ENCODE measurements around the gene ANKRD50. TPM values are rescaled to one million over a fixed set of nuclear protein-coding genes. Genes with fewer than 3 reads are reported as not detected.

Gene ANKRD50
- total RNA-seq, 2 donors from 2014 or later: 21.1 to 23.1 TPM

DNA sequence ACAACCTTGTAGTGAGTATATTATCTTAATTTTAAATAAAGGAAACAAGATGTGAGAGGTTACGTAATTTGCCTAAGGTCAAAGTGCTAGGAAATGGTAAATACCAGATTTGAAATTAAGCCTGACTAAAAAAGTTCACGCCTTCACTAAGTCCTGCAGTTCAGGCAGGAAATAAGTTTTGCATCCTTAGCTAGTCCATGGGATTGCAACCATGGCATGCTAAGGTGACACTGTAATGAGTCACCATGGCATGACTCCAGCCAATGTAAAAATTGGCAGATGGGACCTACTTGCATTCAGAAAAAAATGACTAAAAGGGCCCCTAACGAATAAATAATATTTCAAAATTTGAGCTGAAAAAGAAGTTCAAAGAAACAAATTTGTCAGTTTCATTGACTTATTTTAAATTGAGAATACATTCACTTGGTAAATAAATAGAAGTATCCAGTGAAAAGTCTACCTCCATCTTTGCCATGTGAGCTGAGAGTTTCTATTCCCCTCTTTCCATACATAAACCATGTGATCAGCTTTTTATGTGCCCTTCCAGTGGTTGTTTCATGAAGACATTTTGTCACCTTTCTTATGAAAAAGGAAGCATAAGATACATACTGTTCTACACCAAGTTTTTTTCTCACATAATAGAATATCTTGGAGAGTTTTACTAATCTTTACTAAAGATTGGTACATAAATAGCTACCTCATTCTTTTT, 72.4 kb downstream of the ANKRD50 start:
- Histone ChIP-seq H3K4me3 (ENCODE audit: low read length) (no peak overlapping the region), H3K27me3 (ENCODE audit: control insufficient read depth, insufficient read depth, low read length, poor library complexity, severe bottlenecking) (no peaks in the 10 kb centered on the region), H3K9me3 (ENCODE audit: control insufficient read depth, low read length) (no peaks in the 10 kb centered on the region), H3K9ac (ENCODE audit: extremely low read depth, low read length, poor library complexity, severe bottlenecking) (no peak overlapping the region), H3K4me1 (ENCODE audit: control insufficient read depth, insufficient read depth, low read length) (no peaks in the 10 kb centered on the region), H3K27ac (ENCODE audit: low read depth, low read length) (no peak overlapping the region), H3K36me3 (ENCODE audit: control insufficient read depth, insufficient read depth, low read length) (no peaks in the 10 kb centered on the region)
- no peak overlapping the region for H3K27ac Mint-ChIP-seq
- H3K9me3 Mint-ChIP-seq: peaks cover 4% of the 10 kb centered on the region
- peaks cover 22% of the 10 kb centered on the region for H3K4me1 Mint-ChIP-seq
- peaks cover 3% of the 10 kb centered on the region for H3K36me3 Mint-ChIP-seq (ENCODE audit: low read depth)
- TF ChIP-seq, protein P1, sequence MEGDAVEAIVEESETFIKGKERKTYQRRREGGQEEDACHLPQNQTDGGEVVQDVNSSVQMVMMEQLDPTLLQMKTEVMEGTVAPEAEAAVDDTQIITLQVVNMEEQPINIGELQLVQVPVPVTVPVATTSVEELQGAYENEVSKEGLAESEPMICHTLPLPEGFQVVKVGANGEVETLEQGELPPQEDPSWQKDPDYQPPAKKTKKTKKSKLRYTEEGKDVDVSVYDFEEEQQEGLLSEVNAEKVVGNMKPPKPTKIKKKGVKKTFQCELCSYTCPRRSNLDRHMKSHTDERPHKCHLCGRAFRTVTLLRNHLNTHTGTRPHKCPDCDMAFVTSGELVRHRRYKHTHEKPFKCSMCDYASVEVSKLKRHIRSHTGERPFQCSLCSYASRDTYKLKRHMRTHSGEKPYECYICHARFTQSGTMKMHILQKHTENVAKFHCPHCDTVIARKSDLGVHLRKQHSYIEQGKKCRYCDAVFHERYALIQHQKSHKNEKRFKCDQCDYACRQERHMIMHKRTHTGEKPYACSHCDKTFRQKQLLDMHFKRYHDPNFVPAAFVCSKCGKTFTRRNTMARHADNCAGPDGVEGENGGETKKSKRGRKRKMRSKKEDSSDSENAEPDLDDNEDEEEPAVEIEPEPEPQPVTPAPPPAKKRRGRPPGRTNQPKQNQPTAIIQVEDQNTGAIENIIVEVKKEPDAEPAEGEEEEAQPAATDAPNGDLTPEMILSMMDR (conservative IDR thresholded peaks at IDR 0.05): no peak
- no peak for DNase-seq
- WGBS, 2 experiments (ENCODE audit: insufficient coverage in 1 of 2, insufficient read length in 1 of 2): 93 to 100% methylated on average over 2 to 3 of the region's 3 CpGs
- H3K27me3 Mint-ChIP-seq (ENCODE audit: insufficient read depth): peaks cover 8% of the 10 kb centered on the region
- no peak overlapping the region for H3K4me3 Mint-ChIP-seq

DNA sequence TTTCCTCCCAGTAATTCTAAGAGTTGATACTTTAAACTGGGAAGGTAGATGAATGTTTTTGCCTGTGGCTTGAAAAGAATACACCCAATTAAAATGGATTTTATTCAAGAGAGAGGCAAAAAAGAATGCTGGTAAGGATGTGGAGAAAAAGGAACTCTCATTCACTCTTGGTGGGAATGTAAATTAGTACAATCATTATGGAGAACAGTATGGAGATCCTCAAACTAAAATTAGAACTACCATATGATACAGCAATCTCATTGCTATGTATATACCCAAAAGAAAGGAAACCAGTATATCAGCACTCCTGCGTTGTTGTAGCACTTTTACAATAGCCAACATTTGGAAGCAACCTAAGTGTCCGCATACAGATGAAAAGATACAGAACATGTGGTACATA, 75.2 kb downstream of the ANKRD50 start:
- H3K9ac ChIP-seq (ENCODE audit: extremely low read depth, low read length, poor library complexity, severe bottlenecking): no peak overlapping the region
- peaks cover 8% of the 10 kb centered on the region for H3K27me3 Mint-ChIP-seq (ENCODE audit: insufficient read depth)
- no peak overlapping the region for H3K27ac Mint-ChIP-seq
- H3K9me3 Mint-ChIP-seq: peaks cover 4% of the 10 kb centered on the region
- no peak overlapping the region for H3K27ac ChIP-seq (ENCODE audit: low read depth, low read length)
- H3K4me3 ChIP-seq (ENCODE audit: low read length): no peak overlapping the region
- H3K9me3 ChIP-seq (ENCODE audit: control insufficient read depth, low read length): no peaks in the 10 kb centered on the region
- no peaks in the 10 kb centered on the region for H3K36me3 ChIP-seq (ENCODE audit: control insufficient read depth, insufficient read depth, low read length)
- no peak for DNase-seq
- no peaks in the 10 kb centered on the region for H3K27me3 ChIP-seq (ENCODE audit: control insufficient read depth, insufficient read depth, low read length, poor library complexity, severe bottlenecking)
- peaks cover 17% of the 10 kb centered on the region for H3K4me1 ChIP-seq (ENCODE audit: control insufficient read depth, insufficient read depth, low read length)
- TF ChIP-seq, protein P1 (conservative IDR thresholded peaks at IDR 0.05): no peak
- H3K4me3 Mint-ChIP-seq: no peak overlapping the region
- H3K4me1 Mint-ChIP-seq: peaks cover 36% of the 10 kb centered on the region
- peaks cover 3% of the 10 kb centered on the region for H3K36me3 Mint-ChIP-seq (ENCODE audit: low read depth)
- 74 to 100% methylated on average over 1 to 2 of the region's 2 CpGs for WGBS, 2 experiments (ENCODE audit: insufficient coverage in 1 of 2, insufficient read length in 1 of 2)

DNA sequence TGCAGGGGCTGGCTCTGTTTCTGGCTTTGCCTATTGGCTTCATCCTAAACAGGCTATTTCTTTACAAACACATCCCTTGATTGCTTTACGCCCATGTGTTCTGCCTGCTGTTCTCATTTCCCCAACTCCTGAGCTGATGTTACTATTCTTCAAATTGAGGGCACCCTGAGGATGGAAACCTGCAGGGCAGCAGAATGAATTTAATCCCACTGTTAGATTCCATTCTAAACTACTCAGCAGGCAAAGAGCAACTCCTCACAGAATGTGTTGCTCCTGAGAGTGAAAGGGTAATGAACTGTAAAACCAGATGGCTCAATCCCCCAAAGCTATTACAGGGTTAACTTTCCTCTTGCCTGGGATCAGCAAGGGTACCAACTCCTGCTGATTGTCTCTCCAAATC, 75.7 kb downstream of the ANKRD50 start:
- no peak overlapping the region for H3K4me3 Mint-ChIP-seq
- peaks cover 7% of the 10 kb centered on the region for H3K27me3 Mint-ChIP-seq (ENCODE audit: insufficient read depth)
- WGBS, 2 experiments (ENCODE audit: insufficient coverage in 1 of 2, insufficient read length in 1 of 2): 0% methylated on average over 1 of the region's 1 CpG; no CpG with 5 or more reads in 1 of the 2 experiments
- H3K27ac ChIP-seq (ENCODE audit: low read depth, low read length): no peak overlapping the region
- H3K4me3 ChIP-seq (ENCODE audit: low read length): no peak overlapping the region
- no peaks in the 10 kb centered on the region for H3K9me3 ChIP-seq (ENCODE audit: control insufficient read depth, low read length)
- peaks cover 4% of the 10 kb centered on the region for H3K9me3 Mint-ChIP-seq
- H3K27ac Mint-ChIP-seq: peak overlapping the region; percentile 65
- H3K4me1 Mint-ChIP-seq: peaks cover 39% of the 10 kb centered on the region
- peak; percentile 86 for DNase-seq
- H3K4me1 ChIP-seq (ENCODE audit: control insufficient read depth, insufficient read depth, low read length): peaks cover 18% of the 10 kb centered on the region
- no peaks in the 10 kb centered on the region for H3K27me3 ChIP-seq (ENCODE audit: control insufficient read depth, insufficient read depth, low read length, poor library complexity, severe bottlenecking)
- peaks cover 3% of the 10 kb centered on the region for H3K36me3 Mint-ChIP-seq (ENCODE audit: low read depth)
- TF ChIP-seq, protein P1 (conservative IDR thresholded peaks at IDR 0.05): no peak
- no peak overlapping the region for H3K9ac ChIP-seq (ENCODE audit: extremely low read depth, low read length, poor library complexity, severe bottlenecking)
- H3K36me3 ChIP-seq (ENCODE audit: control insufficient read depth, insufficient read depth, low read length): no peaks in the 10 kb centered on the region

Data from endodermal cell (in vitro differentiated cells).